WI38 (cell line): ENCODE data around the gene PTPA.
"Not testable (repeated sequence)": the region's sequence is repeated elsewhere in the genome, so short reads cannot be mapped to it uniquely, and the experiment has no call there.

Experiments used
- H3K4me3 ChIP-seq: 2 replicates; pipeline ENCODE4 v1.5.1; 2011; ENCODE audit warnings: low read depth, mild to moderate bottlenecking, control low read depth, low read length
- CTCF ChIP-seq: IDR thresholded peaks from 2 replicates; pipeline ENCODE4 v1.5.1; 2012; ENCODE audit warnings: low read depth, mild to moderate bottlenecking, control low read depth, low read length

The PTPA gene

GRCh38 chr9:129193655-129194054 is 82.4 kb downstream of the PTPA start:
- no peak overlapping the region for H3K4me3 ChIP-seq
- no peak for TF ChIP-seq CTCF

GRCh38 chr9:129194221-129194620 is 83.0 kb downstream of the PTPA start:
- H3K4me3 ChIP-seq, result no peak overlapping the region
- TF ChIP-seq CTCF, result no peak

- no peak overlapping the region for H3K4me3 ChIP-seq
- no peak for TF ChIP-seq CTCF
Measured at GRCh38 chr9:129195606-129196005, 84.4 kb downstream of the PTPA start.

- H3K4me3 ChIP-seq, result not testable (repeated sequence)
Measured at GRCh38 chr9:129197045-129197444, 85.8 kb downstream of the PTPA start.

- no peak overlapping the region for H3K4me3 ChIP-seq
- no peak for TF ChIP-seq CTCF
Measured at GRCh38 chr9:129197978-129198318, 86.7 kb downstream of the PTPA start.
